AG08395 (cell line): ENCODE data around the gene C9orf85.
A peak's percentile ranks its signal among the peaks of the same experiment; 100 is the strongest.
"Not testable (repeated sequence)": the region's sequence is repeated elsewhere in the genome, so short reads cannot be mapped to it uniquely, and the experiment has no call there.

Experiments
- DNase-seq: peaks from one replicate; pipeline ENCODE4 v3.0.0; 2012; ENCODE audit warnings: mixed read lengths, low spot score

Gene C9orf85

DNA sequence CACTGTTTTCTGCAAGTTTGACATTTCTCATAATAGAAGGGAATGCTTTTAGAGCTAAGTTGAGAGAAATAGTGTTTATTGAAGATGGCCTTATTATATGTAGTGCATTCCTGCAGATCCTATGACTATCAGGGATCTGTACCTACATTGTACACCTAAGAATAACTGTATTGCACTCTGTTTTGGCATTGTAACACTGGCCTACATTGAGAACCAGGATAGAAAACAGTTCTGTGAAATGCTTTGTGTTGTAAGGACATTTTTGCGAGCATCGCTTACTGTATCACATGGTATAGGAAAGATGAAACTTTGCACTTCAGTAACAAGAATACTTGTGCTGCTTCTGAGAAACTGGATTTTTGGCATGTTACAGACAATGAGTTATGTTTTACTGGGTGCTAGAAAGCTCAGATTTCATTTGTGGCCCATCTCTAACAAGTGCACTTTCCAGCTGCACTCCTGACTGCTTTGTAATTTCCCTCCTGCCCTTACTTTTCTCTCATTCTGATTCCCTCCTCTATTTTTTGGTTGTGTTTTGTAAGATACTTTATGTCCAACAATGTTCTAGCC is 30.6 kb downstream of the C9orf85 start:
- no peak for DNase-seq

DNA sequence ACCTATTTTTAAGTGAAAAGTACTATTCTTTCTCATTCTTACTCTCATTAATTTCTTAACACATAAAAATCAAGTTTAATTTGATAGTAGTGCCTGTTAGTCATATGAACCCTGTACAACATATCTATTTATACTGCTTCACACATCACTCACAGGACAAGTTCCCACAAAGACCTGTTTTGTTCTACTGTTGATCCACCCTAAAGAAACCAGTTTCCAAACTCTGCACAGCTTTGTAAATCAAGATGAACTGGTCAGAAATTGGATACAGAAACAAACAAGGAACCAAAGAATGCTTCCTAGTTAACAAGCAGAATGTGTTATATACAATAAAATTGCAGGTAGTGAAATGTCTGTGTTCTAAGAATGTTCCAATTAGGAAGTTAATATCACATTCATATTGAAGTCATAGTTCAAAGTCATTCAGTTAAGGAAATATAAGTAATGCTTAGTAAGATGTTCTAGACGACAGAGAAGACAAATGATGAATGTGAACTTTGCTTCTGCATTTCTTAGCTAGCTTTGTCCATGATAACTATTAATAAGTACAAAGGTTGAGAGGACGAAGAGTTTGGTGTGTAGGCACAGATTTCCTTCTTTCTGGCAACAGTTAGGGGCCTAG is 33.4 kb downstream of the C9orf85 start:
- no peak for DNase-seq

DNA sequence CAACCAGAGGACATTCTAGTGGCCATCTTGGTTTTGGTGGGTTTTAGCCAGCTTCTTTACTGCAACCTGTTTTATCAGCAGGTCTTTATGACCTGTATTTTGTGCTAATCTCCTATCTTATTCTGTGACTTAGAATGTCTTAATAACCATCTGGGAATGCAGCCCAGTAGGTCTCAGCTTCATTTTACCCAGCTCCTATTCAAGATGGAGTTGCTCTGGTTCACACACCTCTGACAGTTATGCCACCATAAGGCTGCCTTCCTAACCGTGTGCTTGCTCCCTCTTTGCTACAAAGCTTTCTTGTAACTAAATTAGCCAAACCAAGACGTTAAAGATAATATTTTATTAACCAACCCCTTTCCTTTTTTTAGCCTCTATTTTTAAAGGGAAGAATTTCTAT is 43.2 kb downstream of the C9orf85 start:
- not testable (repeated sequence) for DNase-seq

DNA sequence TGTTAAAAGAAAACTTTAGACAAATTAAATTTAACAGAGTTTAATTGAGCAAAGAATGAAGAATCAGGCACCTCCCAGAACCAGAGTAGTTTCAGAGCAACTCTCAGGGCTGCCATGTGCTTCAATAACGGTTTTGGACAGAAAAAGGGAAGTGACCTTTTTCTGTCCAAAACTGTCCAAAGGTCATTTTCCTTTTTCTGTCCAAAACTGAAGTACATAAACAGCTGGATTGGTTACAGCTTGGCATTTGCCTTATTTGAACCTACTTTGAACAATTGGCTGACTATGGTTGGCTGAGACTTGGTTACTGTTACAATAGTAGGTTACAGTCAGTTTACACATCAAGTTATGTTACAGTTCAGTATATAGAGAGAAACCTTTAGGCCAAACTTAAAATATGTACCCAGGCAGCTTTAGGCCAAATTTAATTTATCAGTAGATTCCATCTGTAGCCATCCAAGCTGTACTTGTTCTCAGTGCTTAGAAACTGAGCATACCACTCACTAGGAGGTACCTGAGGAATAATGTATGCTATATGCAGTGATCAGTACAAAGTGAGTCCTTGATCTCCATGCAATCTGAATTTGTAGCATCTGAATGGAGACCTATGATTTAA is 44.0 kb downstream of the C9orf85 start:
- DNase-seq: no peak

DNA sequence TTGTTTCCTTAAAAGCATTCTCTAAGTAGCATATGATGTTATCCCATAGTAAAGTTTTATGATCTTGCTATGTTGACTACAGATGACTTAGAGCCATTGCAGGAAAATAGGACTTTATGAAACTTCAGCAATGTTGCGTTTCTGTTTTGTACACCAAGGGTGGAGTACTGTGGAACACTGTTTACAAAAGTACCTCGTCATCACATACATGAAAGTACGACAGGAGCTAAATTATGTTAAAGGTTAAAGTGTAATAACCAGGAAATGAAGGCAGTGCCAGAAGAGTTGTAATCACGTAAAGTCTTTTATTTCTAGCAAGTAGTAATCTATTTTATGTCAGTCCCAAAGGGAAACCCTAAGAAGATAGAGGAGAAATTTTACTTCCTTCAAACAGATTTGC is 50.9 kb downstream of the C9orf85 start:
- DNase-seq: no peak

DNA sequence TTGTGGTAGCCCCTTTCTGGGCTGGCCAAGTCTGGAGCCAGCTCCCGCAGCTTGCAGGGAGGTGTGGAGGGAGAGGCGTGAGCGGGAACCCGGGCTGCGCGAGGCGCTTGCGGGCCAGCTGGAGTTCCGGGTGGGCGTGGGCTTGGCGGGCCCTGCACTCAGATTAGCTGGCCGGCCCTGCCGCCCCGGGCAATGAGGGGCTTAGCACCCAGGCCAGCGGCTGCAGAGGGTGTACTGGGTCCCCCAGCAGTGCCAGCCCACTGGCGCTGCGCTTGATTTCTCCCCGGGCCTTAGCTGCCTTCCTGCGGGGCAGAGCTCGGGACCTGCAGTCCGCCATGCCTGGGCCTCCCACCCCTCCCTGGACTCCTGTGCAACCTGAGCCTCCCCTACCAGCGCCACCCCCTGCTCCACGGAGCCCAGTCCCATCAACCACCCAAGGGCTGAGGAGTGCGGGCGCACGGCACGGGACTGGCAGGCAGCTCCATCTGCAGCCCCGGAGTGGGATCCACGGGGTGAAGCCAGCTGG is 52.1 kb downstream of the C9orf85 start:
- not testable (repeated sequence) for DNase-seq

DNA sequence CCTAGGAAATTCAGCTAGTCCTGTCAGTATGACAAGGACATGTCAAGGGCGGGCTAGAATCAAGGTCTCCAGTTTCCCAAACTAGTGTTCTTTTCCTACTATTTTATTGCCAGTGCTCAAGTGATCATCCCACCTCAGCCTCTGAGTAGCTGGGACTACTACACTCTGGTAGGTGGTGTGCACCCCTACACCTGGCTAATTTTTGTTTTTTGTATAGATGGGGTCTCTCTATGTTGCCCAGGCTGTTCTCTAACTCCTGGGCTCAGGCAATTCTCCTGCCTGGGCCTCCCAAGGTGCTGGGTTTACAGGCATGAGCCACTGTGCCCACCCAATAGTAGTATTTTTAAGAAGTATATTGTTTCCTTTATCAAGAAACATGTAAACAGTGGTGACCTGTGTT is 54.0 kb downstream of the C9orf85 start:
- no peak for DNase-seq

DNA sequence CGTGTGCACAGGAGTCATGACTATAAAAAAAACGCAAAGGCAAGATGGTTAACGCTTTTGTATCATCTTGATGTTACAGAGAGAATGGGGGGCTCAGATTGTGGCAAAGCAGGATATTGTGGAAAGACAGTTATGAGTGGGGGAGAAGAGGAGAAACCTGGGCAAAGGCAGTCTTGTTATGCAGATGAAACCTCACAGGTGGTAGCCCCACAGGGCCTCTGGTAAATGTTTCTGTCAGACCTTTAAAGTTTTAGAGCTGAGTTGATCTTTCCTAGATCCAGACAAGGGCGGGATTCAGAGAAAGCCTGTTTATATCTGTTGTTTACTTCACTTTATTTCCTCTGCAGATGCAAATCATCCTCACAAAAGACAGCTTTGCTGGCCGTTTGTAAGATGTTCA is 55.2 kb downstream of the C9orf85 start:
- no peak for DNase-seq

DNA sequence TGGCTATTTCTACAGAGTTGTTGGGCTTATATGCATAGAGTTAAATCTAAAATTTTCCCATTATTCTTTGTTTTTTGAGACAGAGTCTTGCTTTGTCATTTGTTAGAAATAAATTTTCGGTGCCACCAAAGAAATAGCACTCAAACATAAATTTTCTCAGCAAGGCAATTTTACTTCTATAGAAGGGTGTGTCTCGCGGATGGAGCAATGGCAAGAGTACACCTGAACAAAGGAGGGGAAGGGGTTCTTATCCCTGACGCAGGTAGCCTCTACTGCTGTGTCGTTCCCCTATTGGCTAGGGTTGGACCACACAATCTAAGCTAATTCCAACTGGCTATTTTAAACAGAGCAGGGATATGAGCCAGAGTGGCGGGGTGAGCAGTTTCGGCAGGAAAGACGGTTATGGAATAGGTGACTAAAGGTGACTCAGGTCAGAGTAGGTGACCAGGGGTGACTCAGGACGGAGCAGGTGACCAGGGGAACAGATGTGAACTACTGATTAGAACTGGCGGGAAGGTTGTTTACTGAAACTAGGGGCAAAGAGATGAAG is 57.2 kb downstream of the C9orf85 start:
- DNase-seq: no peak

DNA sequence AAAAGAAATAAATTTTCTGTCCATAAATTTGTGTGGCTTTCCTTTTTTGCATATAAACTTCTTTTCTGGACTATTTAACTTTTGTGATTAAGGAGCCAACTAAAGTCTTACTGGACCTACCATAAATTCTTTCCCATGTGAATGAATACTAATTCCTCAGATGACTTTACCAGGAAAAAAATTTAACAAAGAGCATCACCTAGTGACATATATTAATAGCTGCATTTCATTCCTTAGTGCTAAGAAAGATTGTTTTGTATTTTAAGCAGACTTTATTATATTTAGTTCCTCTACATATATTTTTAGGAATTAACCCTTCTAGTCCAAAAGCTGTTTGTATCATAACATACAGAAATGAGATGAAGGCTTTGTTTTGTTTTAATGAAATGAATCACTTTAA is 64.4 kb downstream of the C9orf85 start:
- DNase-seq: peak; percentile 9

DNA sequence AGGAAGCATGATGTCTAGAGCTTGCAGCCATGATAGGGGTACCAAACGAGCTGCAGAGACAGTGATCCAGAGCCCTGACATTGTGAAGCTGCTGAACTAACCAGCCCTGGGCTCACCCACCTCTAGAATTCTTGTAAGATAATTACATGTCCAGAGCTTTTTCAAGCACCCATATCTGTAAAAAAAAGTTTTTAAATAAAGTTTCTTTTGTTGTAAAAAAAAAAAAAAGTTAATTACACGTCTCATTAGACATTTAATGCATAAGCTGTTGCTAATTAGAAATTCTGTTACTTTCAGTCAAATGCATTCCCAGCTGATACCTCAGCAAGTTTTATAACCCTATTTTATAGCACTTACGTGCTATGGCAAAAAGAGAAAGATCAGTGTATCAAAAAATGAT is 65.6 kb downstream of the C9orf85 start:
- DNase-seq: no peak

DNA sequence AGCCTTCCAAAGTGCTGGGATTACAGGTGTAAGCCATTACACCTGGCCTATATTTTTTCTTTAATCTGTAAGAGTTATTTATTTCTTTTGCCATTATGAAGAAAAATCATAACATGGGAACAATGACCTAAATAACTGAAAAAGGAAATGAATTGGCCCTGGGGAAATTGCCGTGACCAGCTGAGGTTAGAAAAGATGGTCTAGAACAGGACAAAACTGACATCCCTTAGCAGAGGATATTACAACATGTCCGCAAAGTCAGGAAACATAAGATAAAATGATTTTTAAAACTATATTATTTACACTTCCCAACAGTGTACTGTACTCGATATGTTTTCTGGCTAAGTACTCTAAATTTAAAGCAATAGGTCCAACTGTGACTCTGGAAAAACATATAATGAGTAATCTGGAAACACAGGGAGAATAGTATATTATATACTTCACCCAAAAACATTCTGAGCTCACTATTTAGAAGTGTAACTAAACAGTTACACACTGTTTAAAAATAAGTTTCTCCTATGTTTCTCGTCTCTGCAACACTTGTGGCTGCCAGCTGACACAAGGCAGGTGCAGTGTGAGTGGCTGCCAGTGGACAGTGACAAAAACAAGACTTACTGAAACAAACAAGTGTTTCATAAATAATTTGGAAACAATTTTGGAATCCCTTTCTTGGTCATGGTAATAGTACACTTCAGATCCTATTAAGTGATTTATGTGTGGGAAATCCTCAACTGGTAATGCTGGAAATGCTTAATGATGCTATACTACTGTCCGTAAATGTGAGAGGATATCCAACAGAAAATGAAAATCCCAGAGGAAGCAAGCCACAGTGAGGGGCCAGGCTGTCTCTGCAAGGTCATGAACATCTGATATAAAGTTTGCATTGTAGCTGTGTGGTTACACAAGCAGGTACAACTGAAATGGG is 69.1 kb downstream of the C9orf85 start:
- no peak for DNase-seq

DNA sequence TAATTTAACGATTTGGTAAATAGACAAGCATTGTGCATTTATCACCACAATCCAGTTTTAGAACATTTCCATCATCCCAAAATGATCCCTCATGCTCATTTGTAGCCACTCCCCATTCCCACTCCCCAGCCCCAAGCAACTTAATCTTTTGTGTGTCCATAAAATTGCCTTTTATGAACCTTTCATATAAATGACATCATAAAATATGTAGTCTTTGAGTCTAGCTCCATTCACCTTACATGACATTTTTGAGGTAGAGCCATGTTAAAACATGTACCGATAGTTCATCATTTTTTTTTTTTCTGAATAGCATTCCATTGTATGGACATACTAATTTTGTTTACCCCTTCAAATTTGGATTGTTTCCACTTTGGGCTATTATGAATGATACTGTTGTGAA is 70.5 kb downstream of the C9orf85 start:
- DNase-seq: no peak

DNA sequence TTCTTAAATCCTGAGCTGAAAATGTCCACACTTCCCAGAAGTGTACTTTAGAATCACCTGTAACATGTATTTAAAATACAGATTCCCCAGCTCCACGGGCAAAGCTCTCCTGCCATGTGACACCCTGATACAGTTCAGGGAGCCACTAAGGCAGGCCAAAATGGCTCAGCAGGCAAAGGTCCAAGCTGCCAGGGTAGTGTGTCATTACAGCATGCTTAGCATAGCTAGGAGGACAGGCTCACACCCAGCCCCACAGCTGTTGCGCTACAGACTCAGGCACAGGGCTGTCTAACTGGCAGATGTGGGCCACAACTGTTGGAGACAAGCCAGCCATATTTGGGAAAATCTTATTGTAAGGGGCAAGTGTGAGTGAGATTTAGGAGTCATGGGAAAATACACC is 73.0 kb downstream of the C9orf85 start:
- peak; percentile 90 for DNase-seq

DNA sequence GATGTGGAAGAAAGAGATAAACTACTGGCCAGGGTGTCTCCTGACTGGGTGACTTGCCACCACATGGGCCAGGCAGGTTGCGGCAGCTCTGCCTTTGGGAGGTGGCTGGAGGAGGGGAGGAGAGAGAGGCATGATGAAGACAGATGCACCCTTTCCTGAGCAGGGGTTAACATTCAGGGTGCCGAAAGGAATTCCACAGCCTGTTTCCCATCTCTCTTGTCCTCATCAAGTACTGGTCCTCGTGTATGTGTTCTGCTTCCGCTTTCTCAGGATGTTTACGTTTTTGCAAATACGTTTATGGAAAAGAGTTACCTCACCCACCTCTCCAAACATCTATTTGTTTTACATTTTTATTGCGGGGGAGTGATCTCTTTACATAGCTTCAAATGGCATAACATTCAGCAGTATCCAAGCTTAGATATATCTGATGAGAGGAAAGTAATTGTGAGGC is 73.4 kb downstream of the C9orf85 start:
- no peak for DNase-seq

DNA sequence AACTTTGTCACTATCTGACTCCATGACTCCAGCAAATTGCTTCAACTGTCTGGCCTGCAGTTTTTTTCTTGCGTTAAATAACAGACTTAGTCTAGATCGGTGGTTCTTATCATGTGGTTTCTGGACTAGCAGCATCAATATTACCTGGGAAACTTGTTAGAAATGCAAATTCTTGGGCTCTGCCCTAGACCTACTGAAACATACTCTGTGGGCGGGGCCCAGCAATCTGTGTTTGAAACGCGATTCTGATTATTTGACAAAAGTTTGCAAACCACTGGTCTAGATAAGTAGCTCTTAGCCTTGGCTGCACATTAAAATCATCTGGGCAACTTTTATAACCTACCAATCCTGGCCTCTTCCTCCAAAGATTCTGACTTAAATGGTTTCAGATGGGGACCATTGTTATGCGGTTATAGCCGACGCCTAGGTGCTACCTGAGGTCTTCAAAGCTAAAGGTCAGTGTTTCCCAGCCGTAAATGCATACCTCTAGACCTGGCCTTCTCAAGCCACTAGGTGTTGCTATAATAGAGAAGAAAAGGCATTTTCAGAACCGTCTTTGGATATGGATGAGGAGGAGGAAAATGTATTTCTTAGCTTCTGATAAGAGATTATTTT is 74.0 kb downstream of the C9orf85 start:
- no peak for DNase-seq

DNA sequence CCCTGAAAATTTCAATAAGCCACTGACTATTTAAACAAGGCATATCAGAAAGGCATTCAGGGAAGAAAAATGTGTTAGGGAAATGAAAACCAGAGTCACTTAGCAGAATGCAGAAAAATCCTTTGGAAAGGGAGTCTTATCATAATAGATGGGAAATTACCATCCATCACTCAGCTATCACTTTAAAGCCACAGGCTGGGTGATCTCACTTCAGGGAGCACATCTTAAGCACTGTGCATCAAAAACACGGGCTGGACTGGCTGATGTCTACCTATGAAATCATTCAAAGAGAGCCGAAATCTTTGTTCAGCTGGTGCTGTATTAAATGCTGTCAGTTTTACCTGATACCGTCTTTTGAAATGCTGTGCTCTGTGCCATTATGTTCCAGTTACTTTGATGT is 75.5 kb downstream of the C9orf85 start:
- no peak for DNase-seq

DNA sequence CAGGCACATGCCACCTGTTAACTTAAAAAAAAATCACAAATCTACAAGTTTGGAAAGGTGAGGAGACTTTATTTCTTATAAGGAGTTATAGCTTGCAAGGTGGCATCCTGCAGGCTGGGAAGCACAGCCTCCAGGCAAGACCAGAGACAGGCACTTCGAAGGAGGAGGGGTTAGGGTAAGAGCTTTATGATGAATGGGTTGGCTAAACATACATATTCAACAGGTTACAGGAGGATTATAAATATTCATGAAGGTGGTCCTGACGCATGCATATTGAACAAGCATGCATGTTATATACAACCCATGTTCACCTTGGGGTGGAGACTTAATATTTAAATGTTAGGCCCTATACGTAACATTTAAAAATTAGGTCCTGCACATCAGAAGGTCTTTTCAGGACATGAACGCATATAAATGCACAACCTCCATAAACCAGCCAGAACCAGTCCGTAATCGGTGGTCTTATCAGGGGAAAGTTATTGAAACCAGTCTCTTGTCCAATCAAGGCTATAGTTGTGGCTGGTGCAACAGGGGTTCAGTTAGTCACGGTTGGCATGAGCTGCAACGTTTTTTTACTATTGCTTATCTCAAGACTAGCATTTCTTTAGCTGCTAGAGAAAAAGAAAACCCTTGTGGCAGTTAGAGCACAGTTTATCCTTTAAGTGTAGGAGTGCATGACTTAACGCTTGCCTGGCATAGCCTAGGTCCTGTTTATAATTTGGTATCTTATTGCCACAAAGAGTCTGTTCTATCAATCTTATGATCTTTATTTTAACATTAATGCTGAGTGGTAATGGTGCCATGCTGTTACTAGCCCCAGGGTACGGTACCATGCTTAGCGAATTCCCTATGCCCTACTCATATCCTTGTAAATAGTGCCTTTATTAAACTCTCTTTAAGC is 76.3 kb downstream of the C9orf85 start:
- DNase-seq: no peak

DNA sequence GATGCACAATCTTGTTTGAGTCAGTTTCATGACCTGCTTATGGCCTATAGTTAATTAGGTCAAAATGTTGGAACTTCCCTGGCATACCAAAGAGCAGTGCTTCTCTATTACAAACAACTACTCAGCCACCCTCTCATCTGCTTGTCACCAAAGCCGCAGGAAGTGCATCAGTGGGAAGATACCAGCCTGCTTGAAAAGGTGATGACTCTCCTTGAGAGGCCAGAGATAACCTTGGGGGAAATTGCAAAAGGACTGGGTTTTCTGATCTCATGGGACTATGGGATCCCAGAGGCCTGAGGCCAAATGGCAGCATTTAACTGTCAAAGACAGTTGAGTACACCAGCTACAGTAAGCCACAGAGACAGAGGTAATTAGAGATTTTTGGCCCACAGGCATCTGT is 79.0 kb downstream of the C9orf85 start:
- peak; percentile 14 for DNase-seq

DNA sequence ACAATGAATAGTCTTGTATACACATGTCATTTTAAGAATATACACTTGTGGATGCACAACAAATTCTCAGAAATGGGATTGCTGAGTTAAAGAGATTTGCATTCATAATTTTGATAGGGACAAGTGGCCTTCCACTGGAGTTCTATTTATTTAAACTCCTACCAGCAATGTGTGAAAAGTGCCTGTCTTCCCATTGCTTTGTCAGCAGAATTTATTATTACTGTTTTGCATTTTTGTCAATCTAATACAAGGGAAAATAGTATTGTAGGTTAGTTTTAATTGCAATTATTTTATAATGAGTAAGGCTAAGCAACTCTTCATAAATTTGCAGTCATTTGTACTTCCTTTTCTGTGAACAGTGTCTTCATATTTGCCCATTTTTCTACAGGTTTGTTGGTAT is 94.0 kb downstream of the C9orf85 start:
- DNase-seq: no peak

DNA sequence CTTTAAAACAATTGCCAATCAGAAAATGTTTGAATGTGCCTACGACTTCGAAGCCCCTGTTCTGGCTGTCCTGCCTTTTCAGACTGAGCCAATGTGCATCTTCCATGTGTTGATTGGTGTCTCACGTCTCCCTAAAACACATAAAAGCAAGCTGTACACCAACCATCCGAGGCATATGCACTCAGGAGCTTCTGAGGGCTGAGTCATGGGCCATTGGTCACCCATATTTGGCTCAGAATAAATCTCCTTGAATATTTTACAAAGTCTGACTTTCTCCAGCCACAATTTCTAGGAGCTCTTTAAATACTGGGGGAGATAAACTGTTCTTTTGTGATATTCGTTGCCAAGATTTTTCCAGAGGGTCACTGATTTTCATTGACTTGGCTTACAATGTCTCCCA is 95.1 kb downstream of the C9orf85 start:
- DNase-seq: peak; percentile 21
